H9 (cell line): ENCODE results near the gene HOXC13. TPM values are rescaled to one million over a fixed set of nuclear protein-coding genes. Genes with fewer than 3 reads are reported as not detected.

Source experiments
- DNase-seq: peaks from one replicate; pipeline ENCODE4 v3.0.0-alpha.2; 2017
- H2AFZ ChIP-seq: one replicate; pipeline ENCODE4 v1.6.1; 2013; ENCODE audit warnings: mild to moderate bottlenecking, low read length, control low read depth, moderate library complexity
- H2AK5ac ChIP-seq: 2 replicates; pipeline ENCODE4 v1.6.1; 2013; ENCODE audit warnings: low read length, control low read depth, mixed read lengths; ENCODE audit not compliant: insufficient read length
- H2BK120ac ChIP-seq: one replicate; pipeline ENCODE4 v1.6.1; 2013; ENCODE audit warnings: low read depth, mild to moderate bottlenecking, low read length, control low read depth, inconsistent platforms; ENCODE audit not compliant: poor library complexity, severe bottlenecking
- H2BK12ac ChIP-seq: 2 replicates; pipeline ENCODE4 v1.6.1; 2013; ENCODE audit warnings: low read length, control low read depth, mixed read lengths, low read depth; ENCODE audit not compliant: insufficient read length
- H2BK15ac ChIP-seq: 2 replicates; pipeline ENCODE4 v1.6.1; 2013; ENCODE audit warnings: low read depth, low read length, control low read depth
- H2BK20ac ChIP-seq: one replicate; pipeline ENCODE4 v1.6.1; 2013; ENCODE audit warnings: low read depth, mild to moderate bottlenecking, low read length, control low read depth, inconsistent platforms; ENCODE audit not compliant: poor library complexity, severe bottlenecking
- H2BK5ac ChIP-seq: 2 replicates; pipeline ENCODE4 v1.6.1; 2013; ENCODE audit warnings: low read length, control low read depth, mixed read lengths; ENCODE audit not compliant: insufficient read length
- H3K14ac ChIP-seq: 2 replicates; pipeline ENCODE4 v1.6.1; 2013; ENCODE audit warnings: low read length, control low read depth; ENCODE audit not compliant: insufficient read depth
- H3K18ac ChIP-seq: 2 replicates; pipeline ENCODE4 v1.6.1; 2013; ENCODE audit warnings: low read depth, mild to moderate bottlenecking, mixed read lengths, low read length, control low read depth; ENCODE audit not compliant: insufficient read length
- H3K23ac ChIP-seq: 2 replicates; pipeline ENCODE4 v1.6.1; 2013; ENCODE audit warnings: low read length, control low read depth, mixed read lengths, low read depth; ENCODE audit not compliant: insufficient read length
- H3K23me2 ChIP-seq: 2 replicates; pipeline ENCODE4 v1.6.1; 2013; ENCODE audit warnings: low read depth, mild to moderate bottlenecking, mixed read lengths, low read length, control low read depth; ENCODE audit not compliant: insufficient read length, poor library complexity, severe bottlenecking
- H3K27ac ChIP-seq: 2 replicates; pipeline ENCODE4 v1.5.1; 2013; ENCODE audit warnings: low read length, control low read depth, mixed read lengths, low read depth; ENCODE audit not compliant: insufficient read length
- H3K27me3 ChIP-seq: 2 replicates; pipeline ENCODE4 v1.6.1; 2013; ENCODE audit warnings: low read length, control low read depth, inconsistent platforms; ENCODE audit not compliant: insufficient read depth
- H3K4ac ChIP-seq: 2 replicates; pipeline ENCODE4 v1.6.1; 2013; ENCODE audit warnings: low read depth, mild to moderate bottlenecking, control low read depth, inconsistent platforms, low read length, moderate library complexity
- H3K4me1 ChIP-seq: 2 replicates; pipeline ENCODE4 v1.6.1; 2013; ENCODE audit warnings: low read length, control low read depth, inconsistent platforms; ENCODE audit not compliant: insufficient read depth
- H3K4me2 ChIP-seq: 2 replicates; pipeline ENCODE4 v1.6.1; 2013; ENCODE audit warnings: low read length, control low read depth, mixed read lengths; ENCODE audit not compliant: insufficient read length, insufficient read depth
- H3K56ac ChIP-seq: 2 replicates; pipeline ENCODE4 v1.6.1; 2013; ENCODE audit warnings: low read depth, mild to moderate bottlenecking, mixed read lengths, low read length, control low read depth; ENCODE audit not compliant: insufficient read length
- H3K79me1 ChIP-seq: 2 replicates; pipeline ENCODE4 v1.6.1; 2013; ENCODE audit warnings: low read depth, mild to moderate bottlenecking, moderate library complexity, low read length, control low read depth, inconsistent platforms; ENCODE audit not compliant: insufficient read depth, poor library complexity, severe bottlenecking
- H3K79me2 ChIP-seq: 2 replicates; pipeline ENCODE4 v1.6.1; 2013; ENCODE audit warnings: low read length, control low read depth, inconsistent platforms; ENCODE audit not compliant: insufficient read depth
- H3K9ac ChIP-seq: 2 replicates; pipeline ENCODE4 v1.6.1; 2013; ENCODE audit warnings: low read length, control low read depth, mixed read lengths; ENCODE audit not compliant: insufficient read length; ENCODE audit errors: extremely low read depth
- H3K9me3 ChIP-seq: one replicate; pipeline ENCODE4 v1.6.1; 2013; ENCODE audit warnings: low read depth, low read length, inconsistent platforms; ENCODE audit not compliant: control insufficient read depth
- H3T11ph ChIP-seq: one replicate; pipeline ENCODE4 v1.6.1; 2013; ENCODE audit warnings: mild to moderate bottlenecking, low read length, control low read depth, inconsistent platforms
- H4K20me1 ChIP-seq: one replicate; pipeline ENCODE4 v1.6.1; 2013; ENCODE audit not compliant: control insufficient read depth, insufficient read length, insufficient read depth
- H4K5ac ChIP-seq: 2 replicates; pipeline ENCODE4 v1.6.1; 2013; ENCODE audit warnings: low read depth, mild to moderate bottlenecking, mixed read lengths, low read length, control low read depth; ENCODE audit not compliant: insufficient read length
- H4K8ac ChIP-seq: replicated peaks from 2 replicates; pipeline ENCODE4 v1.6.1; 2013; ENCODE audit warnings: low read length, control low read depth, mixed read lengths, low read depth; ENCODE audit not compliant: insufficient read length
- H4K91ac ChIP-seq: 2 replicates; pipeline ENCODE4 v1.6.1; 2013; ENCODE audit warnings: low read depth, mild to moderate bottlenecking, moderate library complexity, mixed read lengths, low read length, control low read depth; ENCODE audit not compliant: insufficient read length
- H3K27ac Mint-ChIP-seq, 3 experiments: 2 replicates in 2 of 3; 3 replicates in 1 of 3; pipeline ENCODE4 v1.8.0; 2020 to 2021; ENCODE audit warnings: mixed read lengths in 3 of 3, mild to moderate bottlenecking in 1 of 3, moderate library complexity in 1 of 3
- H3K27me3 Mint-ChIP-seq: 2 replicates; pipeline ENCODE4 v1.8.0; 2021; ENCODE audit warnings: low read depth, mild to moderate bottlenecking, moderate library complexity, mixed read lengths
- H3K36me3 Mint-ChIP-seq, 3 experiments: 2 replicates in 2 of 3; 3 replicates in 1 of 3; pipeline ENCODE4 v1.8.0; 2020 to 2021; ENCODE audit warnings: low read depth in 3 of 3, mixed read lengths in 3 of 3; ENCODE audit not compliant: insufficient read depth in 1 of 3
- H3K4me1 Mint-ChIP-seq, 2 experiments: 2 replicates each; pipeline ENCODE4 v1.8.0; 2020; ENCODE audit warnings: mixed read lengths in 2 of 2
- H3K4me3 Mint-ChIP-seq, 2 experiments: 2 replicates in 1 of 2; 3 replicates in 1 of 2; pipeline ENCODE4 v1.8.0; 2020 to 2021; ENCODE audit warnings: mild to moderate bottlenecking in 2 of 2, mixed read lengths in 2 of 2, moderate library complexity in 1 of 2
- H3K9me3 Mint-ChIP-seq, 2 experiments: 2 replicates in 1 of 2; 3 replicates in 1 of 2; pipeline ENCODE4 v1.8.0; 2020; ENCODE audit warnings: mild to moderate bottlenecking in 2 of 2, mixed read lengths in 2 of 2, moderate library complexity in 1 of 2
- CTCF ChIP-seq: fragments of 200-600 bp; sonication (generic); conservative IDR thresholded peaks from 3 replicates; pipeline ENCODE4 v1.8.0; 2021; ENCODE audit warnings: antibody characterized with exemption, mild to moderate bottlenecking
- WGBS: extraction: QIAGEN DNeasy Blood & Tissue Kit; methylation state at CpG from one replicate; pipeline ENCODE4 v1.1.7; 2013; ENCODE audit warnings: missing lambda C conversion rate, low lambda C conversion rate, mixed read lengths; ENCODE audit not compliant: insufficient read length; ENCODE audit errors: extremely low coverage; 5-methylcytosine and 5-hydroxymethylcytosine counted together
- total RNA-seq: library from RNA; stranded (reverse); gene quantifications from 2 replicates; pipeline ENCODE4 v1.2.1, GENCODE V29; 2021

The HOXC13 gene
- total RNA-seq, 1 experiment from 2014 or later = not detected

- WGBS = no CpG with 5 or more reads among the region's 31 CpGs
- Histone ChIP-seq H3K18ac (no peak overlapping the region), H3K9me3 (no peaks in the 10 kb centered on the region), H3K9ac (no peak overlapping the region), H3T11ph (no peak overlapping the region), H2BK15ac (no peak overlapping the region), H2AK5ac (no peak overlapping the region), H2AFZ (no peak overlapping the region), H3K23ac (no peak overlapping the region), H4K20me1 (no peaks in the 10 kb centered on the region), H3K4ac (no peak overlapping the region), H3K4me1 (no peaks in the 10 kb centered on the region), H4K5ac (no peak overlapping the region), H3K27me3 (peaks cover 97% of the 10 kb centered on the region), H2BK120ac (no peak overlapping the region), H2BK12ac (no peak overlapping the region), H4K91ac (no peak overlapping the region), H3K79me1 (no peaks in the 10 kb centered on the region), H3K27ac (no peak overlapping the region), H3K4me2 (no peak overlapping the region), H2BK5ac (no peak overlapping the region), H4K8ac (no peak overlapping the region), H3K14ac (no peak overlapping the region), H3K23me2 (no peaks in the 10 kb centered on the region), H3K56ac (no peak overlapping the region), H2BK20ac (no peak overlapping the region), H3K79me2 (no peaks in the 10 kb centered on the region)
- Mint-ChIP-seq H3K27me3 (peaks cover 100% of the 10 kb centered on the region), H3K4me1 (peaks cover 0 to 5% of the 10 kb centered on the region in 2 experiments; a peak in 1 of 4 replicates), H3K9me3 (peaks cover 0 to 3% of the 10 kb centered on the region in 2 experiments; a peak in 2 of 5 replicates), H3K27ac (no peak overlapping the region; a peak in 1 of 7 replicates), H3K36me3 (no peaks in the 10 kb centered on the region), H3K4me3 (no peak overlapping the region)
- no peak for DNase-seq
- no peak for TF ChIP-seq CTCF
These were observed 10.4 kb upstream of the HOXC13 start for GRCh38 chr12:53928054-53928835.
